Common myeloid progenitor, CD34-positive (primary cell): Measurements from ENCODE around the gene UBE2Q1.

Experiments used
- CTCF ChIA-PET: fragments of 350-600 bp; sonication (Branson Sonifier 250); formaldehyde crosslinking; loops from one replicate; lab custom pipeline; 2021; ENCODE audit warnings: antibody characterized with exemption; lab: Charles Lee
- POLR2A ChIA-PET: fragments of 350-600 bp; sonication (Branson Sonifier 250); formaldehyde crosslinking; loops from one replicate; lab custom pipeline; 2021; ENCODE audit warnings: antibody characterized with exemption; lab: Charles Lee
- DNase-seq, 3 donors: peaks; one replicate each; pipeline versions ENCODE4 v3.0.0 to v3.0.0-alpha.2; 2013
- H3K27ac ChIP-seq, 2 experiments: 1 replicate in 1 of 2; 2 replicates in 1 of 2; pipeline ENCODE4 v1.7.0; 2013; ENCODE audit warnings: inconsistent platforms in 2 of 2, low read length in 2 of 2, mild to moderate bottlenecking in 2 of 2, low read depth in 1 of 2, moderate library complexity in 1 of 2; ENCODE audit not compliant: severe bottlenecking in 2 of 2, insufficient read depth in 1 of 2, poor library complexity in 1 of 2
- H3K27me3 ChIP-seq, 5 experiments: replicated peaks in 2 of 5; 1 replicate in 3 of 5; 2 replicates in 2 of 5; pipeline versions ENCODE4 v1.6.1 to v1.7.0; 2013; ENCODE audit warnings: low read length in 4 of 5, mild to moderate bottlenecking in 2 of 5, moderate library complexity in 2 of 5, inconsistent platforms in 1 of 5; ENCODE audit not compliant: insufficient read depth in 5 of 5, control insufficient read depth in 4 of 5
- H3K36me3 ChIP-seq, 4 experiments: 1 replicate in 2 of 4; 2 replicates in 2 of 4; pipeline versions ENCODE4 v1.6.1 to v1.7.0; 2013; ENCODE audit warnings: low read length in 3 of 4, control low read depth in 1 of 4, mild to moderate bottlenecking in 1 of 4; ENCODE audit not compliant: control insufficient read depth in 4 of 4, insufficient read depth in 4 of 4
- H3K4me1 ChIP-seq, 4 experiments: 1 replicate in 3 of 4; 2 replicates in 1 of 4; pipeline versions ENCODE4 v1.6.1 to v1.7.1; 2013; ENCODE audit warnings: low read length in 3 of 4, mild to moderate bottlenecking in 3 of 4, control low read depth in 1 of 4, inconsistent platforms in 1 of 4, moderate library complexity in 1 of 4; ENCODE audit not compliant: control insufficient read depth in 4 of 4, insufficient read depth in 4 of 4; ENCODE audit errors: control extremely low read depth in 1 of 4
- H3K4me3 ChIP-seq, 7 experiments: 1 replicate in 4 of 7; 2 replicates in 3 of 7; pipeline versions ENCODE4 v1.5.1 to v1.7.0; 2013; ENCODE audit warnings: mild to moderate bottlenecking in 7 of 7, low read length in 6 of 7, moderate library complexity in 6 of 7, inconsistent platforms in 2 of 7, low read depth in 2 of 7, control low read depth in 1 of 7; ENCODE audit not compliant: insufficient read depth in 4 of 7, control insufficient read depth in 1 of 7; ENCODE audit errors: extremely low read depth in 1 of 7
- H3K9me3 ChIP-seq, 5 experiments: 1 replicate in 4 of 5; 2 replicates in 1 of 5; pipeline versions ENCODE4 v1.6.1 to v1.7.1; 2013; ENCODE audit warnings: low read length in 4 of 5, mild to moderate bottlenecking in 2 of 5, inconsistent platforms in 1 of 5, low read depth in 1 of 5, moderate library complexity in 1 of 5; ENCODE audit not compliant: control insufficient read depth in 4 of 5, insufficient read depth in 2 of 5; ENCODE audit errors: control extremely low read depth in 1 of 5
- WGBS: methylation state at CpG from one replicate; pipeline ENCODE4 v1.1.5; 2013; ENCODE audit not compliant: insufficient coverage; 5-methylcytosine and 5-hydroxymethylcytosine counted together

The UBE2Q1 gene

GRCh38 chr1:154559466-154560044 is 1.1 kb upstream of the UBE2Q1 start:
- ChIA-PET POLR2A (interaction anchor here (0.7 kb wide), 1 partner anchor 21 kb away, joined by 3 read pairs; no protein-coding TSS in a partner anchor), CTCF (interaction anchor here (0.6 to 3.0 kb wide), 33 partner anchors 9 to 520 kb away, joined by 3 to 14 read pairs (median 4); partner anchors contain the start of gene PMVK)
- no peaks in the 10 kb centered on the region for H3K27me3 ChIP-seq
- peak overlapping the region; percentile 48 to 89 (median 74) for H3K4me3 ChIP-seq
- 0% methylated on average over 10 of the region's 13 CpGs for WGBS
- H3K9me3 ChIP-seq: no peaks in the 10 kb centered on the region
- peaks cover 4 to 18% (median 13%) of the 10 kb centered on the region in 4 experiments for H3K36me3 ChIP-seq
- H3K4me1 ChIP-seq: peaks cover 14 to 31% (median 27%) of the 10 kb centered on the region in 4 experiments
- peak; percentile 91 to 95 (median 93) for DNase-seq
- peak overlapping the region; percentile 59 to 84 for H3K27ac ChIP-seq

GRCh38 chr1:154558720-154559465 is 431 bp upstream of the UBE2Q1 start:
- Histone ChIP-seq H3K27me3 (no peaks in the 10 kb centered on the region), H3K4me1 (peaks cover 14 to 31% (median 27%) of the 10 kb centered on the region in 4 experiments), H3K4me3 (peak overlapping the region; percentile 48 to 89 (median 74)), H3K27ac (peak overlapping the region; percentile 59 to 84), H3K9me3 (no peaks in the 10 kb centered on the region), H3K36me3 (peaks cover 7 to 25% (median 19%) of the 10 kb centered on the region in 4 experiments)
- WGBS: under 1% methylated on average over 51 of the region's 57 CpGs
- CTCF ChIA-PET: interaction anchor here (0.9 to 14.2 kb wide), 25 partner anchors 9 to 502 kb away, joined by 3 to 341 read pairs (median 6); partner anchors contain the start of gene PMVK
- peak; percentile 99 to 100 (median 100) for DNase-seq
- POLR2A ChIA-PET: interaction anchor here (0.7 kb wide), 1 partner anchor 15 kb away, joined by 3 read pairs; no protein-coding TSS in a partner anchor

- peak overlapping the region; percentile 10 to 84 for H3K27ac ChIP-seq
- CTCF ChIA-PET: interaction anchor here (1.5 to 14.2 kb wide), 2 partner anchors 11 to 70 kb away, joined by 13 to 341 read pairs; no protein-coding TSS in a partner anchor
Measured at GRCh38 chr1:154557248-154557938, 1.1 kb downstream of the UBE2Q1 start.

GRCh38 chr1:154556422-154556821 is 2.0 kb downstream of the UBE2Q1 start:
- ChIA-PET CTCF (interaction anchor here (1.5 to 14.2 kb wide), 2 partner anchors 10 to 69 kb away, joined by 13 to 341 read pairs; no protein-coding TSS in a partner anchor), POLR2A (interaction anchor here (0.6 kb wide), 1 partner anchor 67 kb away, joined by 4 read pairs; no protein-coding TSS in a partner anchor)
- no peaks in the 10 kb centered on the region for H3K9me3 ChIP-seq
- peaks cover 21 to 49% (median 43%) of the 10 kb centered on the region in 4 experiments for H3K36me3 ChIP-seq
- H3K4me3 ChIP-seq: peak overlapping the region in 5 of 7 experiments; percentile 72 to 92 (median 90)
- no peak for DNase-seq
- peaks cover 14 to 31% (median 27%) of the 10 kb centered on the region in 4 experiments for H3K4me1 ChIP-seq
- H3K27ac ChIP-seq: peak overlapping the region in 1 of 2 experiments; percentile 45
- H3K27me3 ChIP-seq: no peaks in the 10 kb centered on the region
- WGBS: 88% methylated on average over 1 of the region's 4 CpGs

More at GRCh38 chr1:154557248-154557938, 1.1 kb downstream of the UBE2Q1 start:
- peaks cover 14 to 31% (median 27%) of the 10 kb centered on the region in 4 experiments for H3K4me1 ChIP-seq
- DNase-seq: no peak
- POLR2A ChIA-PET: no interaction called here
- H3K9me3 ChIP-seq: no peaks in the 10 kb centered on the region
- 10% methylated on average over 3 of the region's 7 CpGs for WGBS
- H3K27me3 ChIP-seq: no peaks in the 10 kb centered on the region
- H3K4me3 ChIP-seq: peak overlapping the region; percentile 72 to 92 (median 82)
- H3K36me3 ChIP-seq: peaks cover 21 to 40% (median 33%) of the 10 kb centered on the region in 4 experiments

- Histone ChIP-seq H3K4me1 (peaks cover 12 to 25% (median 22%) of the 10 kb centered on the region in 4 experiments), H3K27ac (no peak overlapping the region), H3K4me3 (no peak overlapping the region), H3K9me3 (no peaks in the 10 kb centered on the region), H3K27me3 (no peaks in the 10 kb centered on the region), H3K36me3 (peaks cover 32 to 79% (median 69%) of the 10 kb centered on the region in 4 experiments)
- DNase-seq: no peak
- ChIA-PET POLR2A (interaction anchor here (0.5 kb wide), 2 partner anchors 54 to 190 kb away, joined by 3 to 4 read pairs; no protein-coding TSS in a partner anchor), CTCF (interaction anchor here (0.6 to 14.2 kb wide), 3 partner anchors 66 to 402 kb away, joined by 3 to 341 read pairs (median 3); no protein-coding TSS in a partner anchor)
- WGBS: 97% methylated on average over 5 of the region's 12 CpGs
Measured at GRCh38 chr1:154553056-154554030, 5.1 kb downstream of the UBE2Q1 start.
